ENCODE measurements around the gene TMED8. TPM values are rescaled to one million over a fixed set of nuclear protein-coding genes. Genes with fewer than 3 reads are reported as not detected.

Gene TMED8
- total and polyA plus RNA-seq, 10 of the 15 experiments (the other 5 are each of a cell fraction or from before 2014, with no cell fraction given), result 7.3 to 39.1 (median 26.1) TPM

DNA sequence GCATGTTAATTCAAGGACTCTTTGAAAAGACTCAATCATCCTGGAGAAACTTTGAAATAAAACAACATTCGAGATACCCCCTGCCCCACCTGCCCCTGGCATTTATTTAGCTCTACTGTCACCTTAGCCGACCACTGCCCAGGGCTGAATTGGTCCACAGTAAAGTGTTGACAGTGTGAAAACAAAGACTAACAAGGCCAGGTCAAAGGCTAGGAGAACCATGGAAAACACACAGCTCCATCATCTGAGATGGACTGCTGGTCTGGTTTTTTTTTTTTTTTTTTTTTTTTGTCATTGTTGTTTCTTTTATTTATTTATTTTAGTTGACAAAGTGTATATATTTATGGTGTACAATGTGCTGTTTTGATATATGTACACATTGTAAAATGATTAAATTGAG, 30.4 kb downstream of the TMED8 start (continued):
- no peak for TF ChIP-seq PML (IDR thresholded peaks at IDR 0.05; ENCODE audit: low read length)

DNA sequence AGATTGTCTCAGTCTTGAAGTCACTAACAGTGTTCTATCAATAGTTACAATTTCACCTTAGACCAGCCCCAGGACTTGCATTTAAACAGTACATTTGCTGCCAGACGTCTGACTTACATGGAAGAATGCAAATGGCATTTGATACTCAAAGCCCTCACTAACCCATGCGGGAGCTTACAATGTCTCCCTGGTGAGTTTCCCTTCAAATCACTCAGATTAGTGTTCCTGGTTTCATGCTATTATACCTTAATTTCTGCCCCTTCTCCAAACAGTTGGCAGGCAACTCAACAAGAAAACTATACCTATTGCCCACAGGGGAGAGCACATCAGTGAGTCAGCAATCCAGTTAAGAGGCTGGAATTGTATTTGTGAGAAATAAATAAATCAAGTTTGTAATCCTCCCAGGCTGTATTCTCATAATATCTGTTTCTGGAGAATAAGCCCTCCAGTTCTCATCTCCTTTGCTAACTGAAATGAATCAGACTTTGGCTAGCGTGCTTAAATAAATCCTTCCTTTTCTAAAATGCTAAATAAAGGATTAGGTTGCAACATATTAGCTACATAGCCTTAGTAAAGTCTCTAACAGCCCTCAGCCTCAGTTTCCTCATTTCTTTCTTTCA, 32.4 kb downstream of the TMED8 start:
- TF ChIP-seq NFIC (IDR thresholded peaks at IDR 0.05; ENCODE audit: low read depth, low read length), result no peak
- TF ChIP-seq, protein P1, sequence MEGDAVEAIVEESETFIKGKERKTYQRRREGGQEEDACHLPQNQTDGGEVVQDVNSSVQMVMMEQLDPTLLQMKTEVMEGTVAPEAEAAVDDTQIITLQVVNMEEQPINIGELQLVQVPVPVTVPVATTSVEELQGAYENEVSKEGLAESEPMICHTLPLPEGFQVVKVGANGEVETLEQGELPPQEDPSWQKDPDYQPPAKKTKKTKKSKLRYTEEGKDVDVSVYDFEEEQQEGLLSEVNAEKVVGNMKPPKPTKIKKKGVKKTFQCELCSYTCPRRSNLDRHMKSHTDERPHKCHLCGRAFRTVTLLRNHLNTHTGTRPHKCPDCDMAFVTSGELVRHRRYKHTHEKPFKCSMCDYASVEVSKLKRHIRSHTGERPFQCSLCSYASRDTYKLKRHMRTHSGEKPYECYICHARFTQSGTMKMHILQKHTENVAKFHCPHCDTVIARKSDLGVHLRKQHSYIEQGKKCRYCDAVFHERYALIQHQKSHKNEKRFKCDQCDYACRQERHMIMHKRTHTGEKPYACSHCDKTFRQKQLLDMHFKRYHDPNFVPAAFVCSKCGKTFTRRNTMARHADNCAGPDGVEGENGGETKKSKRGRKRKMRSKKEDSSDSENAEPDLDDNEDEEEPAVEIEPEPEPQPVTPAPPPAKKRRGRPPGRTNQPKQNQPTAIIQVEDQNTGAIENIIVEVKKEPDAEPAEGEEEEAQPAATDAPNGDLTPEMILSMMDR (IDR thresholded peaks at IDR 0.05 in 2 of 3, conservative IDR thresholded peaks at IDR 0.05 in 1 of 3; ENCODE audit: control insufficient read depth in 2 of 3, extremely low read depth in 1 of 3, insufficient read depth in 1 of 3, low read depth in 3 of 3, low read length in 3 of 3), result no peak
- TF ChIP-seq NFXL1 (IDR thresholded peaks at IDR 0.05; ENCODE audit: borderline replicate concordance), result no peak
- TF ChIP-seq, protein P2, sequence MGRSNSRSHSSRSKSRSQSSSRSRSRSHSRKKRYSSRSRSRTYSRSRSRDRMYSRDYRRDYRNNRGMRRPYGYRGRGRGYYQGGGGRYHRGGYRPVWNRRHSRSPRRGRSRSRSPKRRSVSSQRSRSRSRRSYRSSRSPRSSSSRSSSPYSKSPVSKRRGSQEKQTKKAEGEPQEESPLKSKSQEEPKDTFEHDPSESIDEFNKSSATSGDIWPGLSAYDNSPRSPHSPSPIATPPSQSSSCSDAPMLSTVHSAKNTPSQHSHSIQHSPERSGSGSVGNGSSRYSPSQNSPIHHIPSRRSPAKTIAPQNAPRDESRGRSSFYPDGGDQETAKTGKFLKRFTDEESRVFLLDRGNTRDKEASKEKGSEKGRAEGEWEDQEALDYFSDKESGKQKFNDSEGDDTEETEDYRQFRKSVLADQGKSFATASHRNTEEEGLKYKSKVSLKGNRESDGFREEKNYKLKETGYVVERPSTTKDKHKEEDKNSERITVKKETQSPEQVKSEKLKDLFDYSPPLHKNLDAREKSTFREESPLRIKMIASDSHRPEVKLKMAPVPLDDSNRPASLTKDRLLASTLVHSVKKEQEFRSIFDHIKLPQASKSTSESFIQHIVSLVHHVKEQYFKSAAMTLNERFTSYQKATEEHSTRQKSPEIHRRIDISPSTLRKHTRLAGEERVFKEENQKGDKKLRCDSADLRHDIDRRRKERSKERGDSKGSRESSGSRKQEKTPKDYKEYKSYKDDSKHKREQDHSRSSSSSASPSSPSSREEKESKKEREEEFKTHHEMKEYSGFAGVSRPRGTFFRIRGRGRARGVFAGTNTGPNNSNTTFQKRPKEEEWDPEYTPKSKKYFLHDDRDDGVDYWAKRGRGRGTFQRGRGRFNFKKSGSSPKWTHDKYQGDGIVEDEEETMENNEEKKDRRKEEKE (IDR thresholded peaks at IDR 0.05), result no peak
- TF ChIP-seq TCF7 (IDR thresholded peaks at IDR 0.05; ENCODE audit: borderline replicate concordance), result no peak
- TF ChIP-seq, protein P3, sequence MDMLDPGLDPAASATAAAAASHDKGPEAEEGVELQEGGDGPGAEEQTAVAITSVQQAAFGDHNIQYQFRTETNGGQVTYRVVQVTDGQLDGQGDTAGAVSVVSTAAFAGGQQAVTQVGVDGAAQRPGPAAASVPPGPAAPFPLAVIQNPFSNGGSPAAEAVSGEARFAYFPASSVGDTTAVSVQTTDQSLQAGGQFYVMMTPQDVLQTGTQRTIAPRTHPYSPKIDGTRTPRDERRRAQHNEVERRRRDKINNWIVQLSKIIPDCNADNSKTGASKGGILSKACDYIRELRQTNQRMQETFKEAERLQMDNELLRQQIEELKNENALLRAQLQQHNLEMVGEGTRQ (IDR thresholded peaks at IDR 0.05; ENCODE audit: borderline replicate concordance, low read depth, low read length), result no peak
- no peak for TF ChIP-seq CREB1 (IDR thresholded peaks at IDR 0.05; ENCODE audit: low read depth)
- TF ChIP-seq ZZZ3 (IDR thresholded peaks at IDR 0.05; ENCODE audit: control insufficient read depth, insufficient read length, low read depth), result no peak
- TF ChIP-seq BCL11A (IDR thresholded peaks at IDR 0.05; ENCODE audit: low read depth, low read length), result no peak
- TF ChIP-seq PML (IDR thresholded peaks at IDR 0.05; ENCODE audit: low read length), result no peak
- TF ChIP-seq ZNF274 (IDR thresholded peaks at IDR 0.05; ENCODE audit: insufficient read depth, insufficient read length), result no peak
- TF ChIP-seq NFYA (IDR thresholded peaks at IDR 0.05; ENCODE audit: borderline replicate concordance, low read depth, low read length), result no peak
- TF ChIP-seq, protein P4, sequence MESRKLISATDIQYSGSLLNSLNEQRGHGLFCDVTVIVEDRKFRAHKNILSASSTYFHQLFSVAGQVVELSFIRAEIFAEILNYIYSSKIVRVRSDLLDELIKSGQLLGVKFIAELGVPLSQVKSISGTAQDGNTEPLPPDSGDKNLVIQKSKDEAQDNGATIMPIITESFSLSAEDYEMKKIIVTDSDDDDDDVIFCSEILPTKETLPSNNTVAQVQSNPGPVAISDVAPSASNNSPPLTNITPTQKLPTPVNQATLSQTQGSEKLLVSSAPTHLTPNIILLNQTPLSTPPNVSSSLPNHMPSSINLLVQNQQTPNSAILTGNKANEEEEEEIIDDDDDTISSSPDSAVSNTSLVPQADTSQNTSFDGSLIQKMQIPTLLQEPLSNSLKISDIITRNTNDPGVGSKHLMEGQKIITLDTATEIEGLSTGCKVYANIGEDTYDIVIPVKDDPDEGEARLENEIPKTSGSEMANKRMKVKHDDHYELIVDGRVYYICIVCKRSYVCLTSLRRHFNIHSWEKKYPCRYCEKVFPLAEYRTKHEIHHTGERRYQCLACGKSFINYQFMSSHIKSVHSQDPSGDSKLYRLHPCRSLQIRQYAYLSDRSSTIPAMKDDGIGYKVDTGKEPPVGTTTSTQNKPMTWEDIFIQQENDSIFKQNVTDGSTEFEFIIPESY (IDR thresholded peaks at IDR 0.05), result no peak
- no peak for TF ChIP-seq POLR2A (IDR thresholded peaks at IDR 0.05; ENCODE audit: low read depth, low read length)
- TF ChIP-seq FOS (IDR thresholded peaks at IDR 0.05; ENCODE audit: borderline replicate concordance, extremely low read depth, insufficient read length), result no peak
- Histone ChIP-seq H4K20me1 (ENCODE audit: control insufficient read depth, insufficient read depth) (no peaks in the 10 kb centered on the region), H3K27me3 (replicated peaks in 1 of 2; ENCODE audit: control insufficient read depth in 2 of 2, insufficient read depth in 2 of 2, low read length in 1 of 2) (no peaks in the 10 kb centered on the region), H3K27ac (ENCODE audit: control insufficient read depth, insufficient read depth) (no peak overlapping the region), H2AFZ (ENCODE audit: control insufficient read depth, low read depth, low read length) (no peak overlapping the region), H3K4me3 (no peak overlapping the region), H3K36me3 (ENCODE audit: control insufficient read depth in 2 of 2, insufficient read depth in 2 of 2, low read length in 1 of 2) (peaks cover 16 to 19% of the 10 kb centered on the region in 2 experiments), H3K4me1 (ENCODE audit: control insufficient read depth, insufficient read depth, low read length) (no peaks in the 10 kb centered on the region), H3K9me3 (replicated peaks; ENCODE audit: control insufficient read depth, insufficient read depth, low read length) (no peaks in the 10 kb centered on the region), H3K79me2 (ENCODE audit: control insufficient read depth, insufficient read depth, low read length) (no peaks in the 10 kb centered on the region), H3K4me2 (ENCODE audit: control insufficient read depth, insufficient read depth) (no peak overlapping the region), H3K9ac (ENCODE audit: control insufficient read depth, insufficient read depth, low read length) (no peak overlapping the region)
- POLR2A ChIA-PET, result no interaction called here
- ATAC-seq, result no peak
- no peak for FAIRE-seq
- in situ Hi-C loops (cut with MboI) (no loop called here), intact Hi-C loops (cut with micrococcal nuclease; ENCODE audit: unreplicated experiment) (no loop called here)
- SMC1A ChIA-PET (ENCODE audit: uncharacterized antibody, unreplicated experiment), result interaction anchor here (1.0 kb wide), 1 partner anchor 444 kb away, joined by 3 read pairs; no protein-coding TSS in a partner anchor
- no TSS peak for BruUV-seq (replicated peaks)
- 72% methylated on average over 3 of the region's 3 CpGs for WGBS (ENCODE audit: insufficient coverage, insufficient replicate concordance, low lambda C conversion rate, missing lambda C conversion rate)
- RAD21 ChIA-PET (ENCODE audit: unreplicated experiment), result no interaction called here
- CTCF ChIA-PET, result interaction anchor here (1.0 kb wide), 1 partner anchor 15 kb away, joined by 3 read pairs; no protein-coding TSS in a partner anchor
- DNase-seq (ENCODE audit: low read depth, low spot score), result no peak
